Measurements from ENCODE around the gene MINDY4.

The MINDY4 gene

DNA sequence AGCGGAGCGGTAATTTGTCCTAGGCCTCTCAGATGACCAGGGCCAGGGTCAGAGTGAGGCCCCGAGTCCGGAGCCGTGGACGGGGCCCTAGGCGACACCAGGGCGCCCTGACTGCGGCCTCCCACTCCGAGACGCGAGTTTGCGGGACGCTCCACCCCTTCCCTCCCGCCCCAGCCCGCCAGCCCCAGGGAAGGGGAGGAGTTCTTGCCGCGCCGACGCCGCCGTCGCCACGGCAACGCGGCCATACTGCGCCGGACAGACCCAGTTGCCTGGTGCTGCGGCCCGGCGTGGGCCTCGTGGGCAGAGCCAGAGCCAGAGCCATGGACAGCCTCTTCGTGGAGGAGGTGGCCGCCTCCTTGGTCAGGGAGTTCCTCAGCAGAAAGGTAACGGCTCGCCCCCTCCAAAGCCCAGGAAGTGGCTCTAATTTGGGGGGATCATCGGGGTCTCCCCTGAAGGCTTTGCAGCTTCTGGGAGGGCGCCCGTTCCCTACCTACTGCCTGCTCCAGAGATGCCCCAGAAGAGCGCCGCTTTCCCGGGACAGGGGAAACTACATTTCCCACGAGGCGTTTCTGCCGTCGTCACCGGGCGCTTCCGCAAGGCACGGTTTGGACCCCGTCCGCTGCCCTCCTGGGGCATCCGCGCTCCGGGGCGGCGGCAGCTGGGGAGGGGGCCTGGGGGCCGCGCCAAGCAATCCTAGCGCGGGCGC is at the start of gene MINDY4:
Gene MINDY4, plus strand, starts transcription at position 244 of the 706 bp plus-strand sequence. Its CDS starts 77 bp downstream, at position 321.
- peak; percentile 93 for DNase-seq (ENCODE audit: low spot score)

DNA sequence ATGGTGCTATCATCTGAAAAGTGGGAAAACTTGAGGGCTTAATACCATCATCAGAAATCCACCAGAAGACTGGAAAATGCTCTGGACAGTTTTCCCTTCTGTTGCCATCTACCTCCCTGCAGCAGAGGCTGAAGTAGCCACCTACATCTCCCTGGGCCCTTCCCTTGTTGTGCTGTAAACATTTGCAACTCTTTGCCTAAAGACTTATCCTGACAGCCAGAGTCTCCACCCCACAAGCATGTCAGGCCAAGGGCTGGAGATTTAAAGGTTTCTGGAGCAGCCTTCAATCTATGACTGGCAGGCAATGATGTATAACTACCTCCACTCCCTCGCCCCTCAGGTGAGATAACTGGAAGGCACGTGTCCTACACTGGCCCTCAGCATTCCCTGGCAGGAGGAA is 49.0 kb upstream of the MINDY4 start:
- no peak for DNase-seq (ENCODE audit: low spot score)

GRCh38 chr7:30722671-30723070 is 48.5 kb upstream of the MINDY4 start:
- DNase-seq (ENCODE audit: low spot score) = no peak

- no peak for DNase-seq (ENCODE audit: low spot score)
Measured at GRCh38 chr7:30723776-30724175, 47.4 kb upstream of the MINDY4 start.

GRCh38 chr7:30726296-30727006 is 44.8 kb upstream of the MINDY4 start:
- DNase-seq (ENCODE audit: low spot score) = no peak

DNA sequence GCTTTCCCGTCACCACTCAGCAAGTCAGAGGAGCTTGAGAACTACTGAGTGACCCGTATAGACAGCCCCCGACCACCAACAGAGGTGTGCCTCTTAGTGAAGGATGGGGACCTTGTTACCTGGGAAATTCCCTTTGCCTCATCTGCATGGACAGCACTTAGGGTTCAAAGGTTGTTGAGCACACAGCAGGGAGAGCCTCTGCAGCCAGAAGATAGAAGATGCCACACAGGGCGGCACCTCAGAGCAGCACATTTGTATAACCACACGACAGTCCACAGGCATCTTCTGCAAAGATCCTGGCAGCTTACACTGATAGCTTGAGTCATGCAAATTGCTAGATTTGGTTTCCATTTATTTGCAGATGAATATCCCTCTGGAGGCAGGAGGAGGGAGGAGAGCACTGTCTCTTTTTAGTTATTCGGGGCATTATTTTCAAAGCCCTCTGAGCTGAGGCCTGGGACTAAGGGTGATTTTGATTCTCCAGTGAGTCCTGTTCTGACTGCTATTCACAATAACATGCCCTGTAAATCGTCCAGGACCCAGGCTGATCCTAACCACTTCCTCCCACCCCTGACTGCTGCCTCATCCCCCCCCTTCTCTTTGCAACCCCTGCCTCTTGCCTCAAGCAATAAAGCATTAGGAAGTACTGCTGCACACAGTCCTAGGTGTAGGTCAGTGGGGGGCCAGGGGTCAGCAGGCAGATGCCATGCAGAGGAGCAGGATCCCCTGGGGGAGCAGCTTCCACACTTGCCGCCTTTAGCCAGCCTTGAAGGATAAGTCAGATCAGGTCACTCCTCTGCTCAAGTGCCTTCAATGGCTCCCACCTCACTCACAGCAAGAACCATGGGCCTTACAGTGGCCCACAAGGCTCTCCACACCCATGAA is 43.9 kb upstream of the MINDY4 start:
- no peak for DNase-seq (ENCODE audit: low spot score)

- DNase-seq (ENCODE audit: low spot score) = no peak
Measured at GRCh38 chr7:30728591-30729100, 42.6 kb upstream of the MINDY4 start.

DNA sequence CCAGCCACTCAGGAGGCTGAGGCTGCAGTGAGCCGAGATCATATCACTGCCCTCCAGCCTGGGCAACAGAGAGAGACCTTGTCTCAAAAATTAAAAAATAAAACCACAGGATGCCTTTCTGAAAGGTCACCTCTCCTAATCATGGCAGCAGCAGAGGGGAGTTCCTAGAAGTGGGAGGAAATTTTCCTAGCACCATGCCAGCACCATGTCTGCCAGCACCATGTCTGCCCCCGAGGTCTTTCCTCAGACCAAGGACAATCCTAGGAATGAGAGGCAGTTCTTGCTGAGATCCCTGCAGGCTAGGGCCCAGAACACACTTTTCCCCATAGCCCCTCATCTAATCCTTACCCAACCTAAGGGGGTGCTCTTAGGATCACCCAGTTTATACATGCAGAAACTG is 41.6 kb upstream of the MINDY4 start:
- no peak for DNase-seq (ENCODE audit: low spot score)

- no peak for DNase-seq (ENCODE audit: low spot score)
Measured at GRCh38 chr7:30730097-30730496, 41.1 kb upstream of the MINDY4 start.

- DNase-seq (ENCODE audit: low spot score) = no peak
Measured at GRCh38 chr7:30730996-30731395, 40.2 kb upstream of the MINDY4 start.

DNA sequence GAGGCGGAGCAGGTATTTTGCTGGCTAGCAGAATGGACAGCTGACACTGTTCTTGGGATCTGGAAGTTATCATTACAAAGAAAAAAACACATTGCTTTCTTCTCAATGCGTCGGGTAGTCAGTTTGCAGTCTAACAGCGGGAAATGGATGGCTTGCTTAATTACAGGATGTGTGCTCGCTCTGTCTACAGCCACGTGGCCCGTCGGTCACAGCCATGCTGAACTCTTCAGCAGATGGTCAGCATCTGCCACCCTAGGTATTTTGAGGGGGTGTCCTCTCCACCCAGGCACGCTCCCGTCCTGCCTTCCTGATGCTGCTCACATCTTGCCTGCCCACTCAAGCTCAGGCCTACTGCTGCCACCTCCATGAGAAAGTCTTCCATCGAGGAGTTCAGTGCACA is 39.6 kb upstream of the MINDY4 start:
- no peak for DNase-seq (ENCODE audit: low spot score)

DNA sequence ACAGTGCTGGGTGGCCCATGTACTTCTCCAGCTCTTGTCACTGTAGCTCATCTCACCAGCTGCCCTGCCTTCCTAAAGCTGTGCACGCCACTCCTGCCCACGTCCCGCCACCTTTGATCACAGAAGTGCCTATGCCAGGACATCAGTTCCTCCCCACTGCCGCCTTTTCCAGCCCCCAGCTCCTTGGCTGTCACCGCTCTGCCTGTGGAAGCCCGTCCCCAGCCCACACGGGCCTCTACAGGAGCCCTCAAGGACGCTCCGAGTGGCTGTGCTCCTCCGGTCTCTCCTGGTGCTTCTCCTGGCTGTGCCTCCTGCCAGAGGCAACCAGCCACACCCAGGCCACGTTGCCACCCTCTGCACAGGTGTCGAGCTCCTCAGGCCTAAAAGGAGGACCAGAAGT is 38.6 kb upstream of the MINDY4 start:
- DNase-seq (ENCODE audit: low spot score) = no peak

GRCh38 chr7:30733216-30733615 is 38.0 kb upstream of the MINDY4 start:
- DNase-seq (ENCODE audit: low spot score) = no peak

GRCh38 chr7:30733691-30734090 is 37.5 kb upstream of the MINDY4 start:
- DNase-seq (ENCODE audit: low spot score) = no peak

DNA sequence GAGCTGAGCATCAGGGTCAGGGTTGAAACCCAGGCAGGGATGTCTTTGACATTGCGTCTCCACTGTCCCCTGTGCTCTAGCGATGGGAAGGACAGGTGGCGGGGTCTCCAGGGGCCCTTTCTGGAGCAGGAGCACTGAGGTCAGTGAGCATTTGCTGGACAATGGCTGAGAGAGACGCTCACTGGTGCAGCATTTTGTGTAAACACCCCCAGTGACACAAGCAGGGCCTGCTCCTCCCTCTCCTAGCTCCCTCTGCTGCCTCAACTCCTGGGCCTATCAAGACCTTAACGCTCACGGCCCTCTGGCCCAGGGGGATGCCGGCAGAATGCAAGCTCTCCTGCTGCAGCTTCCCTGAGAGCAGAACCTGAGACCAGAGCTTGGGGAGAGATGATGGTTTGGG is 36.7 kb upstream of the MINDY4 start:
- no peak for DNase-seq (ENCODE audit: low spot score)

DNA sequence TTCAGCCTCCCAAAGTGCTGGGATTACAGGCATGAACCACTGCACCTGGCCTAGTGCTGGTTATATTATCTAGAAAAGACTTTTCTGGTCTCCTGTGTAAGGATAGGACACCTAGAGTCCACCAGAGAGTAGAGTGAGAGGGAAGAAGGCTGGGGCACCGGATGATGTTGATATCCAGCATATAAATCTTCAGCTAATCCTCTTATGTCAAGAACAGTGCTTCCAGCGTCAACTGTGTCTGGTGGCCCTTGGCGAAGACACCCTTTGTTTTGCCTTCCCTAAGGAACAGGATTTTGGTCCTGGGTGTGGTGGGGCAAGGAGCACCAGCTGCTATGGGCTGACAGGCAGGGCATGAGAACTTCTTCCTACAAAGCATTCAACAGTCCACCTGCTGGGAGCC is 35.6 kb upstream of the MINDY4 start:
- DNase-seq (ENCODE audit: low spot score) = no peak

GRCh38 chr7:30736291-30736690 is 34.9 kb upstream of the MINDY4 start:
- DNase-seq (ENCODE audit: low spot score) = no peak

DNA sequence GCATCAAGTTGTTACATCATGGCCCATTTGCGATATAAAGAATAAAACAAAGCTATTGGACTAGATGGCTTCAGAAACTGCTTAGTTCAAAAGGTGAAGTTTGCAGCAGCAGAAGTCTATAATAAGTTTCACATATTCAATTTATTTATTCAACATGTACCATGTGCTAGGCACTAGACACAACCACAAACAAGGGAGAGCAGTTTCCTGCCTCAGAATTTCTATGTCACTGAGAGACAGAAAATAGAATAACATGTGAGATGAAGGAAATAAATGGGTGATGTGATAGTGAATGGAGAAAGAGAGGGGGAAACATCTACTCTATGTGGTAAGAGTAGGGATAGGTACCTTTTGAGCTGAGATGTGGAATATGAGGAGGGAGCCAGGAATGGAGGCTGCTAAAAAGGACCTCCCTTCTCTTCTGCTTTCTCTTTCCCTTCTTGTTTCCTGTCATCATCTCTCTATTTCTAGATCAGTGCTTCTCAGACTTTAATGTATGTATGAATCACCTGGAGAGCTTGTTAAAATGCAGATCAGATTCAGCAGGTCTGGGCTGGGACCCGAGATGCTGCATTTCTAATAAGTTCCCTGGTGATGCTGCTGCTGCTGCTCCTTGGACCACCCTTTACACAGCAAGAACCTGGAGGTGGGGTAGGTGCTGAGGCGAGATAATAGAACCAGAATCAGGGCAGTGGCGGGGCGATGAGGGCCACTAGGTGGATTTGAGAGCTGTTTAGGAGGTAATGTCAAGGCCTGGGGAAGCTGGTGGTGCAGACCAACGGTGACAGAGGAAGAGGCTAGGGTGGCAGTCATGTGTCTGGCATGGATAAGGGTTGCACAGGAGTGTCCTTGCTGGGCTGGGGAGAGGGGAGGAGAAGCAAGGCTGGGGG is 32.9 kb upstream of the MINDY4 start:
- no peak for DNase-seq (ENCODE audit: low spot score)

- DNase-seq (ENCODE audit: low spot score) = no peak
Measured at GRCh38 chr7:30739691-30740090, 31.5 kb upstream of the MINDY4 start.

GRCh38 chr7:30740417-30741181 is 30.6 kb upstream of the MINDY4 start:
- peak; percentile 84 for DNase-seq (ENCODE audit: low spot score)

DNA sequence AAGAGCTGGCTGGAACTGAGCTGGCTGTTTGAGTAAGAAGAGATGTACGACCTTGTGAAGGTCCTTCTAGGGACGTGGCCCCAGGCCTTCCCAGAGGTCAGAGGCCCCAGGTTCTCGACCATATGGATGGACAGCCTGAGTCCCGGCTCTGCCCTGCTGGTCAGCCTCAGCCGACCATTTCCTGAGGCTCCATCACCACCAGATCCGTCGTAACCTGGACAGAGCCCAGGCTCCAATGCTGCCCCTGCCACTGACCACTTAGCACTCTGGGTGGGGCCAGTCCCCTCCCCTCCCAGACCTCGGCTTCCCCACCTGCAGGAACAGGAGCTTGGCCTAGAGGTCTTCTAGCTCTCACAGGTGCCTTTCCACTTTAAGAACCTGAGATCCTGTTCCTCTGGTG is 29.9 kb upstream of the MINDY4 start:
- DNase-seq (ENCODE audit: low spot score) = no peak

Measured in ecto neural progenitor cell (in vitro differentiated cells).